B cell (primary cell): Measurements from ENCODE around the gene ERI2.

Experiments
- EZH2 ChIP-seq: IDR thresholded peaks from 2 replicates; pipeline ENCODE4 v1.6.1; 2012; ENCODE audit warnings: borderline replicate concordance, low read depth, mild to moderate bottlenecking, moderate library complexity, low read length; ENCODE audit not compliant: insufficient read depth, poor library complexity, severe bottlenecking
- TF ChIP-seq, protein P1 (sequence below): fragments of 200-600 bp; IDR thresholded peaks from one replicate; pipeline ENCODE4 v1.8.0; 2022; ENCODE audit warnings: antibody characterized with exemption, mild to moderate bottlenecking

GRCh38 chr16:20853981-20854620, 47.8 kb upstream of the ERI2 start:
- TF ChIP-seq, protein P1, sequence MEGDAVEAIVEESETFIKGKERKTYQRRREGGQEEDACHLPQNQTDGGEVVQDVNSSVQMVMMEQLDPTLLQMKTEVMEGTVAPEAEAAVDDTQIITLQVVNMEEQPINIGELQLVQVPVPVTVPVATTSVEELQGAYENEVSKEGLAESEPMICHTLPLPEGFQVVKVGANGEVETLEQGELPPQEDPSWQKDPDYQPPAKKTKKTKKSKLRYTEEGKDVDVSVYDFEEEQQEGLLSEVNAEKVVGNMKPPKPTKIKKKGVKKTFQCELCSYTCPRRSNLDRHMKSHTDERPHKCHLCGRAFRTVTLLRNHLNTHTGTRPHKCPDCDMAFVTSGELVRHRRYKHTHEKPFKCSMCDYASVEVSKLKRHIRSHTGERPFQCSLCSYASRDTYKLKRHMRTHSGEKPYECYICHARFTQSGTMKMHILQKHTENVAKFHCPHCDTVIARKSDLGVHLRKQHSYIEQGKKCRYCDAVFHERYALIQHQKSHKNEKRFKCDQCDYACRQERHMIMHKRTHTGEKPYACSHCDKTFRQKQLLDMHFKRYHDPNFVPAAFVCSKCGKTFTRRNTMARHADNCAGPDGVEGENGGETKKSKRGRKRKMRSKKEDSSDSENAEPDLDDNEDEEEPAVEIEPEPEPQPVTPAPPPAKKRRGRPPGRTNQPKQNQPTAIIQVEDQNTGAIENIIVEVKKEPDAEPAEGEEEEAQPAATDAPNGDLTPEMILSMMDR, result no peak
- no peak for TF ChIP-seq EZH2
